Measurements from ENCODE around the gene HRK. TPM values are rescaled to one million over a fixed set of nuclear protein-coding genes. Genes with fewer than 3 reads are reported as not detected.
A peak's percentile ranks its signal among the peaks of the same experiment; 100 is the strongest.

The HRK gene
- total RNA-seq, 1 donor from 2014 or later = 4.4 TPM

DNA sequence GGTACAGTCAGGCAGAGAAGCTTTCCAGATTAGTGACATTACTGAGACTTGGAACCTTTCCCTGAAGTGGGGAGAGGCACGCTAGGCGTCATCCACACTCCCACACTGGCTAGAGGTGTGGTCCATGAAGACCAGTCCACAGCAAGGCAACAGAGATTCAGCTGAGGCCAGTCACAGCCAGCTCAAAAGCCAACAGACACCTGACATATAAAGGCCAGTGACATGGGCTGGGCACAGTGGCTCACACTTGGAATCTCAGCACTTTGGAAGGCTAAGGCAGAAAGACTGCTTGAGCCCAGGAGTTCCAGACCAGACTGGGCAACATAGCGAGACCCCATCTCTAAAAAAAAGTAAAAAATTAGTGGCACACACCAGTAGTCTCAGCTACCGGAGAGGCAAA lies 10.9 kb downstream of the HRK start:
- H3K9me3 Mint-ChIP-seq = peaks cover 4% of the 10 kb centered on the region
- H3K36me3 Mint-ChIP-seq = peaks cover 5% of the 10 kb centered on the region
- no peak overlapping the region for H3K4me3 Mint-ChIP-seq
- DNase-seq (ENCODE audit: low spot score in 2 of 2, unreplicated experiment in 2 of 2) = no peak
- peaks cover 24% of the 10 kb centered on the region for H3K27me3 Mint-ChIP-seq (ENCODE audit: low read depth)
- TF ChIP-seq CTCF (IDR thresholded peaks at IDR 0.05; ENCODE audit: unreplicated experiment) = no peak
- H3K27ac Mint-ChIP-seq = no peak overlapping the region
- H3K4me1 Mint-ChIP-seq = no peaks in the 10 kb centered on the region

- H3K9me3 Mint-ChIP-seq = no peaks in the 10 kb centered on the region
- H3K36me3 Mint-ChIP-seq = no peaks in the 10 kb centered on the region
- H3K27me3 Mint-ChIP-seq (ENCODE audit: low read depth) = peaks cover 6% of the 10 kb centered on the region
- no peak overlapping the region for H3K27ac Mint-ChIP-seq
- no peak overlapping the region for H3K4me3 Mint-ChIP-seq
- peaks cover 9% of the 10 kb centered on the region for H3K4me1 Mint-ChIP-seq
- TF ChIP-seq CTCF (IDR thresholded peaks at IDR 0.05; ENCODE audit: unreplicated experiment) = no peak
- no peak for DNase-seq (ENCODE audit: low spot score in 2 of 2, unreplicated experiment in 2 of 2)
Measured at GRCh38 chr12:116867523-116867922, 13.7 kb downstream of the HRK start.

DNA sequence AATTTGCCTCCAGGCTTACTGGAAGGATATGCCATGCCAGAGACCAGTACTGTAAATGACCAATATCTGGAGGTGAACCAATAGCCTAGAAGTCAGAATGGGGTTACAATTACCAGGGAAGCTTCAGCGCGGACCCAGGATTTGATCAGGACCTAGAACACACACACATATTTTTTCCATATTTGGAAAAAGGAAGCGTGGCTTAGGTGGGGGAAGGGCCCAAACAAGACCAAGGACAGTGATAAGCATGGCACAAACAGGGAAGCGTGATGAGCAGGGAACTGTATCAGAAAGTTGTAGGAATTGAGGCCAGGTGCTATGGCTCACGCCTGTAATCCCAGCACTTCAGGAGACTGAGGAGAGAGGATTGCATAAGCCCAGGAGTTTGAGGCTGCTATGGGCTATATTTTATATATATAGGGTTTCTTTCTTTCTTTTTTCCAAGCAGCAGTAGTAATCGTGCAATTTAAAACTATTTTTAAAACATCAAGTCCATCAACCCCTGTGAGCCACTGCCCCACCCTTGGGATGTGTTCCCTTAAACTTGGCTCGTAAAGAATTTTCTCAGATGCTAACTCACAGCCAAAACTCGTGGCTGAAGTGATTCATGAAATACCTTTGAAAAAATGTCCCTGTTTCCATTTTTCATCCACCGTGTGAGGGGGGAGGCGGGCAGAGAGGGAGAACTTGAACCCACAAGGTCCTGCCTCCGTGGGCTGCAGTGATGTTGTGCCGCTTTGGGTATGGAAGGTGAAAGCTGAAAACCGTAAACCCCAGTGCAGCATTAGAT lies 16.7 kb downstream of the HRK start:
- TF ChIP-seq CTCF (IDR thresholded peaks at IDR 0.05; ENCODE audit: unreplicated experiment) = no peak
- no peak overlapping the region for H3K4me3 Mint-ChIP-seq
- no peak for DNase-seq (ENCODE audit: low spot score in 2 of 2, unreplicated experiment in 2 of 2)
- H3K4me1 Mint-ChIP-seq = peaks cover 30% of the 10 kb centered on the region
- peaks cover 2% of the 10 kb centered on the region for H3K27me3 Mint-ChIP-seq (ENCODE audit: low read depth)
- H3K27ac Mint-ChIP-seq = peak overlapping the region; percentile 37
- no peaks in the 10 kb centered on the region for H3K9me3 Mint-ChIP-seq
- no peaks in the 10 kb centered on the region for H3K36me3 Mint-ChIP-seq

DNA sequence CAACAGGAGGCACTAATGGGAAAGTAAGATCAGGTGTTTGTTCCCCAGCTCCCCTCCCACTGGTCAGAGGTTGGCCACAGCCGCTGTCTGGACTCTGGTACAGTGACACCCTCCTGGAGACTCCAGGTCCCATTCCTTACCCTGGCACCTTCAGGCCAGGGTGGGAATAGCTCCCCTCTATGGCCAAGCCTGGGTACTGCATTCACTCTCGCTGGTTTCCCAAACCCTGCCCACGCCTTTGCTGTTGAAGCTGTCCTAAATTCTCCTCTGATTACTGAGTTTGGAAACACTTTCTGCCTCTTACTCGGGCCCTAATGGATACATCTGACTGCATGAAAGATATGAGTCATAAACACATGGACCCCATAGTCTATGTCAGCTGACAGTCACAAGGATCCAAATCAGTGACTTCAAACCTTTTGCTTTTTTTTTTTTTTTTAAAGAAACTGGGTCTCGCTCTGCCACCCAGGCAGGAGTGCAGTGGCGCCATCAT lies 17.9 kb downstream of the HRK start:
- Mint-ChIP-seq H3K4me1 (peaks cover 41% of the 10 kb centered on the region), H3K27me3 (ENCODE audit: low read depth) (peaks cover 2% of the 10 kb centered on the region), H3K9me3 (no peaks in the 10 kb centered on the region), H3K36me3 (no peaks in the 10 kb centered on the region), H3K27ac (no peak overlapping the region), H3K4me3 (no peak overlapping the region)
- TF ChIP-seq CTCF (IDR thresholded peaks at IDR 0.05; ENCODE audit: unreplicated experiment) = no peak
- DNase-seq (ENCODE audit: low spot score in 2 of 2, unreplicated experiment in 2 of 2) = no peak

DNA sequence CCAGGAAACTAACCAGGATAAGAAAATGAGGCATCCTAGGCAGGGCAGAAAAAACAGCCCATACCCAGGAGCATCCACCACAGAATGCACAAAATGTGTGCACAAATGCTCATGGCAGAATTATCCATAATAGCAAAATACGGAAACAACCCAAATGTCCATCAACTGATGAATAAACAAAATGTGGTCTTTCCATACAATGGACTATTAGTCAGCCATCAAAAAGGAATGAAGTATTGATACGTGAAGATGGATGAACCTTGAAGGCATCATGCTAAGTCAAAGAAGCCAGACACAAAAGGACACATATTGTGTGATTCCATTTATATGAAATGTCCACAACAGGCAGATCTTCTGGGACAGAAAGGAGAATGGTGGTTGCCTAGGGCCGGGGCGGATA lies 19.1 kb downstream of the HRK start:
- H3K4me3 Mint-ChIP-seq = no peak overlapping the region
- H3K36me3 Mint-ChIP-seq = no peaks in the 10 kb centered on the region

More for the DNA sequence above, 19.1 kb downstream of the HRK start:
- TF ChIP-seq CTCF (IDR thresholded peaks at IDR 0.05; ENCODE audit: unreplicated experiment) = no peak
- no peak overlapping the region for H3K27ac Mint-ChIP-seq
- peaks cover 2% of the 10 kb centered on the region for H3K27me3 Mint-ChIP-seq (ENCODE audit: low read depth)
- no peaks in the 10 kb centered on the region for H3K9me3 Mint-ChIP-seq
- DNase-seq (ENCODE audit: low spot score in 2 of 2, unreplicated experiment in 2 of 2) = no peak
- H3K4me1 Mint-ChIP-seq = peaks cover 53% of the 10 kb centered on the region
